ENCODE results near the gene ETS1.

The ETS1 gene

GRCh38 chr11:128516886-128517285 is 70.5 kb downstream of the ETS1 start:
- Mint-ChIP-seq H3K9me3 (no peaks in the 10 kb centered on the region), H3K4me3 (no peak overlapping the region), H3K4me1 (peaks cover 56% of the 10 kb centered on the region), H3K27ac (no peak overlapping the region), H3K36me3 (ENCODE audit: low read depth) (peaks cover 28% of the 10 kb centered on the region), H3K27me3 (ENCODE audit: low read depth, poor library complexity) (peaks cover 44% of the 10 kb centered on the region)
- no peak for TF ChIP-seq CTCF (IDR thresholded peaks at IDR 0.05)
- DNase-seq, result no peak

- H3K4me3 Mint-ChIP-seq, result no peak overlapping the region
- H3K9me3 Mint-ChIP-seq, result no peaks in the 10 kb centered on the region
- H3K27ac Mint-ChIP-seq, result no peak overlapping the region
- DNase-seq, result no peak
- peaks cover 30% of the 10 kb centered on the region for H3K36me3 Mint-ChIP-seq (ENCODE audit: low read depth)
- TF ChIP-seq CTCF (IDR thresholded peaks at IDR 0.05), result no peak
- H3K27me3 Mint-ChIP-seq (ENCODE audit: low read depth, poor library complexity), result peaks cover 37% of the 10 kb centered on the region
- peaks cover 51% of the 10 kb centered on the region for H3K4me1 Mint-ChIP-seq
Observed at GRCh38 chr11:128515826-128516778, 71.3 kb downstream of the ETS1 start.

- H3K9me3 Mint-ChIP-seq, result no peaks in the 10 kb centered on the region
- no peak overlapping the region for H3K4me3 Mint-ChIP-seq
- peaks cover 40% of the 10 kb centered on the region for H3K4me1 Mint-ChIP-seq
- H3K36me3 Mint-ChIP-seq (ENCODE audit: low read depth), result peaks cover 30% of the 10 kb centered on the region
- H3K27me3 Mint-ChIP-seq (ENCODE audit: low read depth, poor library complexity), result peaks cover 27% of the 10 kb centered on the region
- H3K27ac Mint-ChIP-seq, result no peak overlapping the region
- DNase-seq, result no peak
- no peak for TF ChIP-seq CTCF (IDR thresholded peaks at IDR 0.05)
Observed at GRCh38 chr11:128515086-128515485, 72.3 kb downstream of the ETS1 start.

- H3K9me3 Mint-ChIP-seq, result no peaks in the 10 kb centered on the region
- peaks cover 43% of the 10 kb centered on the region for H3K4me1 Mint-ChIP-seq
- no peak for DNase-seq
- H3K4me3 Mint-ChIP-seq, result no peak overlapping the region
- H3K27me3 Mint-ChIP-seq (ENCODE audit: low read depth, poor library complexity), result peaks cover 24% of the 10 kb centered on the region
- peaks cover 30% of the 10 kb centered on the region for H3K36me3 Mint-ChIP-seq (ENCODE audit: low read depth)
- no peak for TF ChIP-seq CTCF (IDR thresholded peaks at IDR 0.05)
- no peak overlapping the region for H3K27ac Mint-ChIP-seq
Observed at GRCh38 chr11:128513915-128514681, 73.3 kb downstream of the ETS1 start.

- no peak overlapping the region for H3K4me3 Mint-ChIP-seq
- no peaks in the 10 kb centered on the region for H3K9me3 Mint-ChIP-seq
- no peak for DNase-seq
- TF ChIP-seq CTCF (IDR thresholded peaks at IDR 0.05), result no peak
- no peak overlapping the region for H3K27ac Mint-ChIP-seq
- H3K4me1 Mint-ChIP-seq, result peaks cover 40% of the 10 kb centered on the region
- peaks cover 30% of the 10 kb centered on the region for H3K36me3 Mint-ChIP-seq (ENCODE audit: low read depth)
- H3K27me3 Mint-ChIP-seq (ENCODE audit: low read depth, poor library complexity), result peaks cover 16% of the 10 kb centered on the region
Observed at GRCh38 chr11:128512474-128512996, 74.8 kb downstream of the ETS1 start.

Measured in nephron progenitor cell (in vitro differentiated cells).